H1 (cell line): Measurements from ENCODE around the gene CPED1. TPM values are rescaled to one million over a fixed set of nuclear protein-coding genes. Genes with fewer than 3 reads are reported as not detected.
A peak's percentile ranks its signal among the peaks of the same experiment; 100 is the strongest.

Experiments used
- CTCF ChIA-PET: fragments of 300-600 bp; sonication (Branson Sonifier 250); formaldehyde crosslinking; loops from one replicate; lab custom pipeline; 2021; ENCODE audit not compliant: partially characterized antibody; lab: Charles Lee
- POLR2A ChIA-PET: fragments of 300-600 bp; sonication (Branson Sonifier 250); formaldehyde crosslinking; loops from one replicate; lab custom pipeline; 2021; ENCODE audit warnings: inconsistent platforms; ENCODE audit not compliant: partially characterized antibody; lab: Charles Lee
- DNase-seq, 2 experiments: peaks; one replicate each; pipeline versions ENCODE4 v3.0.0 to v3.0.0-alpha.2; 2010 to 2022; ENCODE audit warnings: low spot score in 2 of 2, low read depth in 1 of 2, mixed read lengths in 1 of 2
- FAIRE-seq: peaks from 2 replicates; lab custom pipeline; 2011; peaks lifted over from hg19 to GRCh38; lab: Jason Lieb, UNC
- H2AFZ ChIP-seq: 2 replicates; pipeline ENCODE4 v1.8.1; 2012; ENCODE audit warnings: low read length, inconsistent platforms
- H2AK5ac ChIP-seq: 2 replicates; pipeline ENCODE4 v1.6.1; 2013; ENCODE audit warnings: low read depth, low read length
- H2BK120ac ChIP-seq: replicated peaks from 2 replicates; pipeline ENCODE3; 2013; ENCODE audit warnings: low read depth, low read length, inconsistent platforms
- H2BK12ac ChIP-seq: 2 replicates; pipeline ENCODE4 v1.6.1; 2013; ENCODE audit warnings: low read depth, low read length
- H2BK15ac ChIP-seq: 2 replicates; pipeline ENCODE4 v1.6.1; 2013; ENCODE audit warnings: low read length
- H2BK20ac ChIP-seq: 2 replicates; pipeline ENCODE4 v1.6.1; 2013; ENCODE audit warnings: low read length
- H2BK5ac ChIP-seq: 2 replicates; pipeline ENCODE4 v1.6.1; 2013; ENCODE audit warnings: low read depth, low read length
- H3K14ac ChIP-seq: 2 replicates; pipeline ENCODE4 v1.6.1; 2013; ENCODE audit warnings: inconsistent platforms; ENCODE audit not compliant: insufficient read length
- H3K18ac ChIP-seq: 2 replicates; pipeline ENCODE4 v1.6.1; 2013; ENCODE audit warnings: low read length; ENCODE audit errors: extremely low read depth
- H3K23ac ChIP-seq: 2 replicates; pipeline ENCODE4 v1.6.1; 2013; ENCODE audit warnings: inconsistent platforms; ENCODE audit not compliant: insufficient read length
- H3K23me2 ChIP-seq: 2 replicates; pipeline ENCODE4 v1.6.1; 2013; ENCODE audit warnings: low read depth, low read length
- H3K27ac ChIP-seq: 2 replicates; pipeline ENCODE4 v1.6.1; 2011; ENCODE audit warnings: low read depth, low read length, inconsistent platforms
- H3K27me3 ChIP-seq, 4 experiments: replicated peaks in 1 of 4; 1 replicate in 1 of 4; 2 replicates in 3 of 4; pipeline versions ENCODE4 v1.6.1 to v1.8.1; 2011 to 2013; ENCODE audit warnings: low read length in 3 of 4, mild to moderate bottlenecking in 3 of 4, inconsistent platforms in 2 of 4, mixed read lengths in 2 of 4, moderate library complexity in 1 of 4; ENCODE audit not compliant: control insufficient read depth in 3 of 4, insufficient read depth in 3 of 4; ENCODE audit errors: extremely low read depth in 1 of 4
- H3K36me3 ChIP-seq, 4 experiments: 2 replicates each; pipeline versions ENCODE4 v1.6.1 to v1.8.1; 2011 to 2013; ENCODE audit warnings: mild to moderate bottlenecking in 4 of 4, low read length in 3 of 4, moderate library complexity in 2 of 4, control low read depth in 1 of 4, inconsistent platforms in 1 of 4; ENCODE audit not compliant: insufficient read depth in 4 of 4, control insufficient read depth in 2 of 4
- H3K4ac ChIP-seq: replicated peaks from 2 replicates; pipeline ENCODE3; 2013; ENCODE audit warnings: low read length, low read depth, mixed read lengths, inconsistent platforms; ENCODE audit not compliant: insufficient read length
- H3K4me1 ChIP-seq, 4 experiments: replicated peaks in 1 of 4; 1 replicate in 1 of 4; 2 replicates in 3 of 4; pipeline versions ENCODE4 v1.6.1 to v1.8.1; 2011 to 2013; ENCODE audit warnings: low read length in 3 of 4, inconsistent platforms in 2 of 4, mixed read lengths in 1 of 4; ENCODE audit not compliant: insufficient read depth in 4 of 4, control insufficient read depth in 3 of 4
- H3K4me2 ChIP-seq, 2 experiments: 2 replicates each; pipeline versions ENCODE4 v1.6.1 to v1.8.1; 2011 to 2013; ENCODE audit warnings: low read depth in 2 of 2, low read length in 2 of 2, control low read depth in 1 of 2, inconsistent platforms in 1 of 2, mild to moderate bottlenecking in 1 of 2; ENCODE audit not compliant: insufficient read depth in 1 of 2
- H3K4me3 ChIP-seq, 4 experiments: fragments of 200-600, 300-600 bp in 1 of 4; sonication (generic), shearing (Covaris generic), sonication (Bioruptor Twin) in 1 of 4; 2 replicates each; pipeline versions ENCODE4 v1.5.1 to v1.8.1; 2011 to 2016; ENCODE audit warnings: low read length in 4 of 4, low read depth in 3 of 4, control low read depth in 2 of 4, inconsistent platforms in 2 of 4, mild to moderate bottlenecking in 2 of 4, mixed read lengths in 1 of 4, moderate library complexity in 1 of 4; ENCODE audit not compliant: insufficient read depth in 2 of 4; ENCODE audit errors: extremely low read depth in 1 of 4
- H3K56ac ChIP-seq: replicated peaks from 2 replicates; pipeline ENCODE3; 2013; ENCODE audit warnings: low read depth, mild to moderate bottlenecking, mixed read lengths, low read length, inconsistent platforms; ENCODE audit not compliant: insufficient read length
- H3K79me1 ChIP-seq: 2 replicates; pipeline ENCODE4 v1.6.1; 2013; ENCODE audit warnings: low read depth, low read length, control low read depth
- H3K79me2 ChIP-seq, 2 experiments: 2 replicates each; pipeline versions ENCODE4 v1.6.1 to v1.8.1; 2012 to 2013; ENCODE audit warnings: low read length in 2 of 2, mild to moderate bottlenecking in 2 of 2, inconsistent platforms in 1 of 2; ENCODE audit not compliant: insufficient read depth in 2 of 2, control insufficient read depth in 1 of 2
- H3K9ac ChIP-seq, 4 experiments: replicated peaks in 1 of 4; 1 replicate in 1 of 4; 2 replicates in 3 of 4; pipeline versions ENCODE4 v1.6.1 to v1.8.1; 2011 to 2013; ENCODE audit warnings: low read depth in 3 of 4, low read length in 3 of 4, control low read depth in 2 of 4, mild to moderate bottlenecking in 2 of 4, moderate library complexity in 2 of 4, inconsistent platforms in 1 of 4; ENCODE audit errors: extremely low read depth in 1 of 4
- H3K9me3 ChIP-seq, 2 experiments: 2 replicates each; pipeline versions ENCODE4 v1.6.1 to v1.8.1; 2012 to 2013; ENCODE audit warnings: mild to moderate bottlenecking in 2 of 2, moderate library complexity in 2 of 2, control low read depth in 1 of 2, inconsistent platforms in 1 of 2, low read depth in 1 of 2, low read length in 1 of 2, mixed read lengths in 1 of 2; ENCODE audit not compliant: insufficient read depth in 2 of 2
- H4K20me1 ChIP-seq, 2 experiments: replicated peaks in 1 of 2; 2 replicates each; pipeline versions ENCODE3 to v1.8.1; 2011 to 2013; ENCODE audit warnings: inconsistent platforms in 2 of 2, low read length in 2 of 2, mild to moderate bottlenecking in 1 of 2; ENCODE audit not compliant: insufficient read depth in 2 of 2, control insufficient read depth in 1 of 2
- H4K5ac ChIP-seq: 2 replicates; pipeline ENCODE4 v1.6.1; 2013; ENCODE audit warnings: low read length, low read depth, mixed read lengths, inconsistent platforms; ENCODE audit not compliant: insufficient read length
- H4K8ac ChIP-seq: 2 replicates; pipeline ENCODE4 v1.8.0; 2013; ENCODE audit warnings: mild to moderate bottlenecking, moderate library complexity, low read length, inconsistent platforms; ENCODE audit not compliant: insufficient read depth; ENCODE audit errors: extremely low read depth
- H4K91ac ChIP-seq: replicated peaks from 2 replicates; pipeline ENCODE3; 2013; ENCODE audit warnings: low read length, mixed read lengths, inconsistent platforms; ENCODE audit not compliant: insufficient read length
- EGR1 ChIP-seq: IDR thresholded peaks from 2 replicates; pipeline ENCODE4 v1.6.1; 2011; ENCODE audit warnings: low read depth, low read length, borderline replicate concordance
- RAD21 ChIP-seq, 2 experiments: IDR thresholded peaks in 1 of 2; conservative IDR thresholded peaks in 1 of 2; 2 replicates each; pipeline ENCODE4 v1.6.1; 2011; ENCODE audit warnings: low read depth in 2 of 2, low read length in 2 of 2, improper control_type of control experiment in 1 of 2, inconsistent platforms in 1 of 2, mild to moderate bottlenecking in 1 of 2, moderate library complexity in 1 of 2
- TCF12 ChIP-seq: IDR thresholded peaks from 2 replicates; pipeline ENCODE4 v1.6.1; 2011; ENCODE audit warnings: low read depth, mild to moderate bottlenecking, low read length
- WGBS, 2 experiments: shearing (Covaris generic) in 1 of 2; methylation state at CpG; one replicate each; pipeline versions ENCODE4 v1.1.6 to v1.1.7; 2013 to 2015; ENCODE audit warnings: low lambda C conversion rate in 2 of 2, mixed read lengths in 2 of 2, inconsistent platforms in 1 of 2, low coverage in 1 of 2, missing lambda C conversion rate in 1 of 2; ENCODE audit not compliant: insufficient replicate concordance in 2 of 2, insufficient coverage in 1 of 2, insufficient read length in 1 of 2; ENCODE audit errors: extremely low coverage in 1 of 2, missing lambda C conversion rate in 1 of 2; 5-methylcytosine and 5-hydroxymethylcytosine counted together
- polyA plus RNA-seq, 7 experiments: library from polyadenylated mRNA; depleted of rRNA in 3 of 7; stranded (reverse) in 5 of 7; unstranded in 2 of 7; fragments of >200 nt in 5 of 7; fragments of 200-250 nt in 2 of 7; gene quantifications; 1 replicate in 5 of 7; 2 replicates in 1 of 7; 4 replicates in 1 of 7; pipeline versions ENCODE4 v1.2.1 to v1.2.3, GENCODE V29; 2011 to 2013; ENCODE audit warnings: missing spikeins in 2 of 7, mixed read lengths in 2 of 7
- total RNA-seq: library from RNA; stranded (reverse); fragmentation: NEBNext Ultra II Directional; extraction: Animal tissue kit (Norgen Biotek cat#: 25700); gene quantifications from 2 replicates; pipeline ENCODE4 v1.2.1, GENCODE V29; 2021

The CPED1 gene
- total and polyA plus RNA-seq, 2 of the 8 experiments (the other 6 are each of a cell fraction or from before 2014, with no cell fraction given): 0.08 to 0.39 TPM

GRCh38 chr7:121101621-121102020 is 113.1 kb downstream of the CPED1 start:
- H3K9me3 ChIP-seq: no peaks in the 10 kb centered on the region
- H2AK5ac ChIP-seq: no peak overlapping the region
- no peak overlapping the region for H2BK5ac ChIP-seq
- H3K4ac ChIP-seq: no peak overlapping the region
- H3K56ac ChIP-seq: no peak overlapping the region
- FAIRE-seq: no peak
- no peaks in the 10 kb centered on the region for H3K79me2 ChIP-seq
- H3K79me1 ChIP-seq: no peaks in the 10 kb centered on the region
- H2BK120ac ChIP-seq: no peak overlapping the region
- H3K27me3 ChIP-seq: no peaks in the 10 kb centered on the region
- no peak overlapping the region for H3K4me3 ChIP-seq
- no peak overlapping the region for H2BK15ac ChIP-seq
- no peak overlapping the region for H3K14ac ChIP-seq
- 0 out of 2 replicates have a peak, but pooled peaks have one; percentile 35 for TF ChIP-seq TCF12
- TF ChIP-seq EGR1: no peak
- TF ChIP-seq RAD21 (IDR thresholded peaks at IDR 0.05 in 1 of 2, conservative IDR thresholded peaks at IDR 0.05 in 1 of 2; ENCODE audit: low read depth in 2 of 2, low read length in 2 of 2): no peak
- TF ChIP-seq, all 59 proteins: peak for 1
- H3K4me1 ChIP-seq: peaks cover 3 to 18% (median 6%) of the 10 kb centered on the region in 4 experiments; a peak in 5 of 7 replicates
- no peak for DNase-seq
- no peak overlapping the region; the same call in 1 of the 2 replicates for H2BK12ac ChIP-seq
- H3K23me2 ChIP-seq: no peaks in the 10 kb centered on the region
- H4K5ac ChIP-seq: no peak overlapping the region
- ChIA-PET CTCF (interaction anchor here (0.7 to 7.6 kb wide), 3 partner anchors 10 to 114 kb away, joined by 3 to 86 read pairs (median 4); partner anchors contain the start of gene CPED1), POLR2A (no interaction called here)
- no peak overlapping the region; a peak in 1 of 4 replicates for H3K4me2 ChIP-seq
- no peak overlapping the region for H3K27ac ChIP-seq
- H3K9ac ChIP-seq: no peak overlapping the region
- no peaks in the 10 kb centered on the region for H4K20me1 ChIP-seq
- no peaks in the 10 kb centered on the region for H3K36me3 ChIP-seq
- WGBS, 2 experiments: 79% methylated on average over 2 of the region's 2 CpGs; no CpG with 5 or more reads in 1 of the 2 experiments
- no peak overlapping the region for H3K23ac ChIP-seq
- H2BK20ac ChIP-seq: no peak overlapping the region
- H3K18ac ChIP-seq: no peak overlapping the region
- H2AFZ ChIP-seq: no peak overlapping the region
- H4K8ac ChIP-seq: no peak overlapping the region
- no peak overlapping the region for H4K91ac ChIP-seq
